ENCODE measurements around the gene UBAP2.
A peak's percentile ranks its signal among the peaks of the same experiment; 100 is the strongest.

Gene UBAP2

GRCh38 chr9:34016149-34016548, 32.5 kb downstream of the UBAP2 start:
- TF ChIP-seq POLR2AphosphoS5 (IDR thresholded peaks at IDR 0.05; ENCODE audit: borderline replicate concordance, low read depth, low read length) = no peak
- H3K36me3 ChIP-seq (ENCODE audit: insufficient read depth, low read length) = peaks cover 29% of the 10 kb centered on the region

GRCh38 chr9:34010979-34011378, 37.7 kb downstream of the UBAP2 start:
- Histone ChIP-seq H3K9ac (ENCODE audit: insufficient read length) (no peak overlapping the region), H3K4me3 (no peak overlapping the region), H3K27ac (no peak overlapping the region), H3K36me3 (ENCODE audit: insufficient read depth, low read length) (peaks cover 56% of the 10 kb centered on the region), H3K9me3 (ENCODE audit: low read depth, low read length) (no peaks in the 10 kb centered on the region)
- no peak for DNase-seq (ENCODE audit: low read depth, low spot score)
- TF ChIP-seq FOXP2 (optimal IDR thresholded peaks at IDR 0.05; ENCODE audit: control extremely low read depth, extremely low read length, insufficient read depth) (no peak), POLR2AphosphoS5 (IDR thresholded peaks at IDR 0.05; ENCODE audit: borderline replicate concordance, low read depth, low read length) (no peak), EZH2 (IDR thresholded peaks at IDR 0.05) (no peak)

More at GRCh38 chr9:34016149-34016548, 32.5 kb downstream of the UBAP2 start:
- Histone ChIP-seq H3K9me3 (ENCODE audit: low read depth, low read length) (no peaks in the 10 kb centered on the region), H3K27ac (no peak overlapping the region), H3K9ac (ENCODE audit: insufficient read length) (no peak overlapping the region), H3K4me3 (no peak overlapping the region)
- no peak for DNase-seq (ENCODE audit: low read depth, low spot score)

GRCh38 chr9:34001951-34002350, 46.7 kb downstream of the UBAP2 start:
- DNase-seq (ENCODE audit: low read depth, low spot score) = no peak
- Histone ChIP-seq H3K27ac (no peak overlapping the region), H3K4me3 (no peak overlapping the region), H3K9ac (ENCODE audit: insufficient read length) (no peak overlapping the region), H3K36me3 (ENCODE audit: insufficient read depth, low read length) (peaks cover 48% of the 10 kb centered on the region), H3K9me3 (ENCODE audit: low read depth, low read length) (no peaks in the 10 kb centered on the region)
- TF ChIP-seq EZH2 (IDR thresholded peaks at IDR 0.05) = no peak
- TF ChIP-seq FOXP2 (optimal IDR thresholded peaks at IDR 0.05; ENCODE audit: control extremely low read depth, extremely low read length, insufficient read depth) = no peak
- TF ChIP-seq POLR2AphosphoS5 (IDR thresholded peaks at IDR 0.05; ENCODE audit: borderline replicate concordance, low read depth, low read length) = no peak

GRCh38 chr9:34001298-34001697, 47.4 kb downstream of the UBAP2 start:
- peaks cover 48% of the 10 kb centered on the region for H3K36me3 ChIP-seq (ENCODE audit: insufficient read depth, low read length)
- TF ChIP-seq FOXP2 (optimal IDR thresholded peaks at IDR 0.05; ENCODE audit: control extremely low read depth, extremely low read length, insufficient read depth) (no peak), POLR2AphosphoS5 (IDR thresholded peaks at IDR 0.05; ENCODE audit: borderline replicate concordance, low read depth, low read length) (no peak), EZH2 (IDR thresholded peaks at IDR 0.05) (no peak)

GRCh38 chr9:33995449-33995848, 53.2 kb downstream of the UBAP2 start:
- H3K27ac ChIP-seq = no peak overlapping the region
- H3K36me3 ChIP-seq (ENCODE audit: insufficient read depth, low read length) = peaks cover 57% of the 10 kb centered on the region

More at GRCh38 chr9:34001298-34001697, 47.4 kb downstream of the UBAP2 start:
- Histone ChIP-seq H3K9ac (ENCODE audit: insufficient read length) (peak overlapping the region; percentile 23), H3K9me3 (ENCODE audit: low read depth, low read length) (no peaks in the 10 kb centered on the region), H3K27ac (peak overlapping the region; percentile 13; the same call in 1 of the 2 replicates), H3K4me3 (no peak overlapping the region)
- no peak for DNase-seq (ENCODE audit: low read depth, low spot score)

GRCh38 chr9:33993104-33993503, 55.6 kb downstream of the UBAP2 start:
- no peak for DNase-seq (ENCODE audit: low read depth, low spot score)
- Histone ChIP-seq H3K36me3 (ENCODE audit: insufficient read depth, low read length) (peaks cover 67% of the 10 kb centered on the region), H3K4me3 (no peak overlapping the region), H3K9ac (ENCODE audit: insufficient read length) (no peak overlapping the region), H3K27ac (peak overlapping the region; percentile 35), H3K9me3 (ENCODE audit: low read depth, low read length) (no peaks in the 10 kb centered on the region)
- TF ChIP-seq EZH2 (IDR thresholded peaks at IDR 0.05) = no peak
- TF ChIP-seq FOXP2 (optimal IDR thresholded peaks at IDR 0.05; ENCODE audit: control extremely low read depth, extremely low read length, insufficient read depth) = no peak
- no peak for TF ChIP-seq POLR2AphosphoS5 (IDR thresholded peaks at IDR 0.05; ENCODE audit: borderline replicate concordance, low read depth, low read length)

More at GRCh38 chr9:33995449-33995848, 53.2 kb downstream of the UBAP2 start:
- TF ChIP-seq FOXP2 (optimal IDR thresholded peaks at IDR 0.05; ENCODE audit: control extremely low read depth, extremely low read length, insufficient read depth) (no peak), EZH2 (IDR thresholded peaks at IDR 0.05) (no peak), POLR2AphosphoS5 (IDR thresholded peaks at IDR 0.05; ENCODE audit: borderline replicate concordance, low read depth, low read length) (no peak)
- DNase-seq (ENCODE audit: low read depth, low spot score) = no peak
- Histone ChIP-seq H3K4me3 (no peak overlapping the region), H3K9me3 (ENCODE audit: low read depth, low read length) (no peaks in the 10 kb centered on the region), H3K9ac (ENCODE audit: insufficient read length) (no peak overlapping the region)

- no peak overlapping the region for H3K4me3 ChIP-seq
- H3K27ac ChIP-seq = peak overlapping the region; percentile 35
- H3K9me3 ChIP-seq (ENCODE audit: low read depth, low read length) = no peaks in the 10 kb centered on the region
- peaks cover 65% of the 10 kb centered on the region for H3K36me3 ChIP-seq (ENCODE audit: insufficient read depth, low read length)
- H3K9ac ChIP-seq (ENCODE audit: insufficient read length) = no peak overlapping the region
- TF ChIP-seq POLR2AphosphoS5 (IDR thresholded peaks at IDR 0.05; ENCODE audit: borderline replicate concordance, low read depth, low read length) = no peak
- TF ChIP-seq FOXP2 (optimal IDR thresholded peaks at IDR 0.05; ENCODE audit: control extremely low read depth, extremely low read length, insufficient read depth) = no peak
- TF ChIP-seq EZH2 (IDR thresholded peaks at IDR 0.05) = no peak
- no peak for DNase-seq (ENCODE audit: low read depth, low spot score)
Measured at GRCh38 chr9:33992632-33993031, 56.1 kb downstream of the UBAP2 start.

GRCh38 chr9:33988219-33988890, 60.3 kb downstream of the UBAP2 start:
- no peak for TF ChIP-seq EZH2 (IDR thresholded peaks at IDR 0.05)
- no peak for TF ChIP-seq FOXP2 (optimal IDR thresholded peaks at IDR 0.05; ENCODE audit: control extremely low read depth, extremely low read length, insufficient read depth)
- no peak for TF ChIP-seq POLR2AphosphoS5 (IDR thresholded peaks at IDR 0.05; ENCODE audit: borderline replicate concordance, low read depth, low read length)
- Histone ChIP-seq H3K9ac (ENCODE audit: insufficient read length) (no peak overlapping the region), H3K9me3 (ENCODE audit: low read depth, low read length) (no peaks in the 10 kb centered on the region), H3K27ac (no peak overlapping the region), H3K4me3 (no peak overlapping the region), H3K36me3 (ENCODE audit: insufficient read depth, low read length) (peaks cover 76% of the 10 kb centered on the region)
- no peak for DNase-seq (ENCODE audit: low read depth, low spot score)

GRCh38 chr9:33976414-33976813, 72.3 kb downstream of the UBAP2 start:
- TF ChIP-seq EZH2 (IDR thresholded peaks at IDR 0.05) = no peak
- TF ChIP-seq POLR2AphosphoS5 (IDR thresholded peaks at IDR 0.05; ENCODE audit: borderline replicate concordance, low read depth, low read length) = no peak
- TF ChIP-seq FOXP2 (optimal IDR thresholded peaks at IDR 0.05; ENCODE audit: control extremely low read depth, extremely low read length, insufficient read depth) = no peak
- no peak overlapping the region for H3K27ac ChIP-seq
- H3K4me3 ChIP-seq = no peak overlapping the region
- H3K36me3 ChIP-seq (ENCODE audit: insufficient read depth, low read length) = peaks cover 47% of the 10 kb centered on the region
- DNase-seq (ENCODE audit: low read depth, low spot score) = no peak
- no peaks in the 10 kb centered on the region for H3K9me3 ChIP-seq (ENCODE audit: low read depth, low read length)
- H3K9ac ChIP-seq (ENCODE audit: insufficient read length) = no peak overlapping the region
